Coronary artery (tissue), 2 donors: ENCODE results near the gene HOXB7.

Experiments used
- DNase-seq: peaks from one replicate; pipeline ENCODE4 v3.0.0-alpha.2; 2017; ENCODE audit warnings: low spot score
- H3K27ac ChIP-seq, 2 donors: fragments of 200-600 bp; sonication (generic); one replicate each; pipeline ENCODE4 v1.5.1; 2016 to 2019
- H3K4me3 ChIP-seq: fragments of 200-600 bp; sonication (generic); 2 replicates; pipeline ENCODE4 v1.5.1; 2016; ENCODE audit warnings: mild to moderate bottlenecking, moderate library complexity
- TF ChIP-seq, protein P1 (sequence below): fragments of 200-600 bp; sonication (generic); IDR thresholded peaks from one replicate; pipeline ENCODE4 v1.5.1; 2019; ENCODE audit warnings: antibody characterized with exemption

Gene HOXB7

DNA sequence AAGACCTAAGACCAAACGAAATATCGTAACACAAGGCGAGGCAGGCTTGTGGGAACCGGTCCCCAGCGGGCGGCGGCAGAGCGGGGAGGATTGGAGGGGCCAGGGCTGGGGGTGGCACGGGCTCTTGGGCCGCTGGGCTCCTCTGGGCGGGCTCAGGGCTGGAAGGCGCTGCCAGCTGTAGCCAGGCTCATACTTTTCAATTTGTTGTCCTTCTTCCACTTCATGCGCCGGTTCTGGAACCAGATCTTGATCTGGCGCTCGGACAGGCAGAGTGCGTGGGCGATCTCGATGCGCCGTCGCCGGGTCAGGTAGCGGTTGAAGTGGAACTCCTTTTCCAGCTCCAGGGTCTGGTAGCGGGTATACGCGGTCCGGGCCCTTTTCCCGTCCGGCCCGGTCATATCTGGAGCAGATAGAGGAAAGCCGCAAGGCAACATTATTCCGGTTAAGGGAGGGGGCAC, 18.7 kb downstream of the HOXB7 start:
- no peak overlapping the region for H3K27ac ChIP-seq
- no peak for DNase-seq

GRCh38 chr17:48591255-48592056, 19.4 kb downstream of the HOXB7 start:
- DNase-seq: no peak
- TF ChIP-seq, protein P1, sequence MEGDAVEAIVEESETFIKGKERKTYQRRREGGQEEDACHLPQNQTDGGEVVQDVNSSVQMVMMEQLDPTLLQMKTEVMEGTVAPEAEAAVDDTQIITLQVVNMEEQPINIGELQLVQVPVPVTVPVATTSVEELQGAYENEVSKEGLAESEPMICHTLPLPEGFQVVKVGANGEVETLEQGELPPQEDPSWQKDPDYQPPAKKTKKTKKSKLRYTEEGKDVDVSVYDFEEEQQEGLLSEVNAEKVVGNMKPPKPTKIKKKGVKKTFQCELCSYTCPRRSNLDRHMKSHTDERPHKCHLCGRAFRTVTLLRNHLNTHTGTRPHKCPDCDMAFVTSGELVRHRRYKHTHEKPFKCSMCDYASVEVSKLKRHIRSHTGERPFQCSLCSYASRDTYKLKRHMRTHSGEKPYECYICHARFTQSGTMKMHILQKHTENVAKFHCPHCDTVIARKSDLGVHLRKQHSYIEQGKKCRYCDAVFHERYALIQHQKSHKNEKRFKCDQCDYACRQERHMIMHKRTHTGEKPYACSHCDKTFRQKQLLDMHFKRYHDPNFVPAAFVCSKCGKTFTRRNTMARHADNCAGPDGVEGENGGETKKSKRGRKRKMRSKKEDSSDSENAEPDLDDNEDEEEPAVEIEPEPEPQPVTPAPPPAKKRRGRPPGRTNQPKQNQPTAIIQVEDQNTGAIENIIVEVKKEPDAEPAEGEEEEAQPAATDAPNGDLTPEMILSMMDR: no peak
- H3K4me3 ChIP-seq: no peak overlapping the region

More for the DNA sequence above, 18.7 kb downstream of the HOXB7 start:
- TF ChIP-seq, protein P1: no peak
- H3K4me3 ChIP-seq: peak overlapping the region; percentile 60

DNA sequence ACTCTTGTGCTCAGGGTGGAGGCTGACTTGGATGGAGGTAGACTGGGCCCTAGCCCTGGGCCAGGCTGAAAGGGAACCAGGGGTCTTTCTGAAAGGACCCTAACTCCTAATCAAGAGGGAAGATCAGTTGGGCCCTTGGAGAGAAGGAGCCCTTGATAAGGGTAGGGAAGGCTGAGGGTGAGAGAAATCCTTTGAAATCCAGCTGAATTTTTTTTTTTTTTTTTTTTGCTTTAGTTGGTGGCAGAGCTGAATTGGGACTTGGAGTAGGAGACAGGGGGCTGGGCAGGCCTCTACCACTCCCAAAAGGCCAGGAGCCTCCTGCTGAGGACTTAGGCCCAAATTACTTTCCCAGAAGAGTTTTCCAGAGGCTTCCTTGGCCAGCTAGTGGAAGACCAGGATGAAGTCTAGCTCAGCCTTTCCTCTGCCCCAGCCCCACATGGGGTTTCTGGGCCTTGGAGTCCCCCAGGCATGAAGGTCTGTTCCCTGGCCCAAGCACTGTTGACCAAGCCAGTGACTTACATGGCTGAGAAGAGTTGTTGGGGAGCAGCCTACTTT, 20.1 kb downstream of the HOXB7 start:
- TF ChIP-seq, protein P1: no peak
- Histone ChIP-seq H3K27ac (no peak overlapping the region), H3K4me3 (no peak overlapping the region)
- no peak for DNase-seq

More at GRCh38 chr17:48591255-48592056, 19.4 kb downstream of the HOXB7 start:
- H3K27ac ChIP-seq: no peak overlapping the region

- Histone ChIP-seq H3K4me3 (no peak within 1 kb of the TSS), H3K27ac (no peak within 1 kb of the TSS)
- TF ChIP-seq, protein P1: no peak
- DNase-seq: no peak
These were observed 20.8 kb downstream of the HOXB7 start, which contains the start of gene HOXB3 for GRCh38 chr17:48589831-48590606. TSS of gene HOXB3 (minus strand) at chr17:48590241. CDS start at chr17:48552474, 37,767 bp downstream.

GRCh38 chr17:48589060-48589830, 21.6 kb downstream of the HOXB7 start:
- DNase-seq: no peak
- Histone ChIP-seq H3K27ac (no peak overlapping the region), H3K4me3 (no peak overlapping the region)
- TF ChIP-seq, protein P1: no peak

DNA sequence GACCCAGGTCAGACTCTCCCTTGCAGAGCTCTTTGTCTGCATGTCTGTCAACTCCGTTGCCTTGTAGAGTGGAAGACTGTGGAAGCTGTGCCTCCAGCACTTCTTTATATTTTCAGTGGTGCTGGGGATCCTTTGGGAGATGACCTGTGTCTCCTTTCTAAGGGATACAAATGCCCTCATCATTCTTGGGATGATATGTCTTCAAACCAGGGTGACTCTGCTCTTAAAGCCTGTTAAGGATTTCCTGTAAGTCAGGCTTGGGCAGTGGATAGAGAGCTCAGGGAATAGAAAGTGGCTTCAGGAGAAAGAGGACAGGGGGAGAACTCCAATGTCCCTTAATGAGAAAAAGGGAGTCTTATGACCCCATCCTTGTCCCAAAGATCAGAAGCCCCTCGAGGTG, 22.3 kb downstream of the HOXB7 start:
- Histone ChIP-seq H3K4me3 (no peak overlapping the region), H3K27ac (no peak overlapping the region)
- TF ChIP-seq, protein P1: no peak
- no peak for DNase-seq
